GM18519 (cell line): ENCODE measurements around the gene RTN4.

Source experiments
- ATAC-seq: cut with Tn5 transposase; IDR thresholded peaks from one replicate; pipeline ENCODE4 v1.9.1; 2021; ENCODE audit warnings: mild to moderate bottlenecking, moderate library complexity; ENCODE audit not compliant: unreplicated experiment, low FRiP score

Gene RTN4

DNA sequence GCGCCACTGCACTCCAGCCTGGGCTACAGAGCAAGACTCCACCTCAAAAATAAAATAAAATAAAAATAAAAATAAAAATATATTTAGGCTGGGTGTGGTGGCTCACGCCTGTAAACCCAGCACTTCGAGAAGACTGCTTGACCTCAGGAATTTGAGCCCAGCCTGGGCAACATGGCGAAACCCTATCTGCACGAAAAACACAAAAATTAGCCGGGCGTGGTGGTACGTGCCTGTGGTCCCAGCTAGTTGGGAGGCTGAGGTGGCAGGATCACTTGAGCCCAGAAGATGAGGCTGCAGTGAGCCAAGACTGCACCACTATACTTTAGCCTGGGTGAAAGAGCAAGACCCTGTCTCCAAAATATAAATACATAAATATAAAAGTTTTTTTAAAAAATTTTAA, 6.4 kb downstream of the RTN4 start:
- no peak for ATAC-seq

DNA sequence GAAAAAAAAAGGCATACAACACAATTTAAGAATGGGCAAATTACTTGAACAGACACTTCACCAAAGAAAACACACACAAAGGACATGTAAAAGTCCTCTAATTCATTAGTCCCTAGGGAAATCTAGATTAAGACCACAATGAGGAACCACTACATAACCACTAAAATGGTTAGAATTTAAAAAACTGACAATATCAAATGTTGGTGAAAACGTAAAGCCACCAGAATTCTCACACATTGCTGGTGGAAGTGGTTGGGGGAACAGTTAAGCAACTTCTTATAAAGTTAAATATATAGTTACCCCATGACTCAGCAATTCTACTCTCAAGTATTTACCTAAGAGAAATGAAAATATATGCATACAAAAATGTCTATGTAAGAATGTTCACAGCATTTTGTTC, 11.8 kb downstream of the RTN4 start:
- no peak for ATAC-seq

DNA sequence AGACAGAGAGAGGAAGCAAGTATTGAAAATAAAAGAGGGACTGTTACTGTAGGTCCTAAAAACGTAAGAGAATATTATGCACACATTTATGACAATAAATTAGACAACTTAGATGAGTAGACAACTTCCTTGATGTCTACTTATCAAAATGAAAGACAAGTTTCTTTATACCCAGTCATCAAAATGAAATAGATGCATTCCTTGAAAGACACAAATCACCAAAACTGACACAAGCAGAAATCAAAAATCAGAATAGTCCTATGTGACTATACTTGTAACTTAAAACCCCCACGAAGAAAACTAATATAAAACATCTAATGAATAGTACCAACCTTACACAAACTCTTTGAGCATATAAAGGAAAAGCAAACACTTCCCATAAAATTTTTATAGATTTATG, 14.5 kb downstream of the RTN4 start:
- no peak for ATAC-seq

DNA sequence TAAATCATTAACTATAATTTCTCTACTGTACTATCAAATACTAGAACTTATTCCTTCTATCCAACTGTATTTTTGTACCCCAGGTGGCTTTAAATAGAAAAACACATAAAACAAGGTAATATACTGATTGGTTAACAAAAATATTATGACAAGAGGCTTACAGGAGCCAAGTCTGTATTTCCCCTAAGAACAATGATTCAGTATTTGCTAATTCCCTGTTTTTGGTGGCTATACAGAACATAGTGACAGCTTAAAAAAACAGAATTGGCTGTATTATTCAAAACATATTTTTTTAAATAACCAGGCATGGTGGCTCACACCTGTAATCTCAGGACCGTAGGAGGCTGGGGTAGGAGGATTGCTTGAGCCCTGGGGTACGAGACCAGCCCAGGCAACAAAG, 16.3 kb downstream of the RTN4 start:
- ATAC-seq, result no peak

DNA sequence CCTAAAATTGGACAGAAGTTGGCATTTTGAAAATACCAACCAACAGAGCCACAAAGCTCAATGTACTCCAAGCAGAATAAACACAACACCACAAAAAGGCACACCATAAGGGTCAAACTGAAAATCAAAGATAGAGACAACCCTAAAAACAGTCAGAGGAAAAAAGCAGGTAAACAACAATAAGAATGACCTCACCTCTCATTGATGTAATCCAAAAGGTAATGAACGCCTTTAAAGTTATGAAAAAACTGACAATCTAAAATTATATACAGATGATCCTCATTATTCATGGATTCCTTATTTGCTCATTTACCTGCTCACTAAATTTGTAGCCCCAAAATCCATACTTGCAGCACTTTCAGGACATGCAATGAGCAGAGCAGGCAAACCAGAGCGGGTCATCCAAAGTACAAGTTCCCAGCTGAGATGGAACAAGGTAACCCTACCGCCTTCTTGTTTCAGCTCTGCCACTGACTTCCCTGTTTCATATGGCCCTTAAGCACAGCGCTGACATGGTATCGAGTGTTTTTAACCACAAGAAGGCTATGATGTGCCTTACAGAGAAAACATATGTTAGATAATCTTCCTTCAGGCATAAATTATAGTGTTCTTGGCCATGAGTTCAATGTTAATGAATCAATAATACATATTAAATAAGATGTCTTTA, 17.0 kb downstream of the RTN4 start:
- ATAC-seq, result peak; percentile 67

DNA sequence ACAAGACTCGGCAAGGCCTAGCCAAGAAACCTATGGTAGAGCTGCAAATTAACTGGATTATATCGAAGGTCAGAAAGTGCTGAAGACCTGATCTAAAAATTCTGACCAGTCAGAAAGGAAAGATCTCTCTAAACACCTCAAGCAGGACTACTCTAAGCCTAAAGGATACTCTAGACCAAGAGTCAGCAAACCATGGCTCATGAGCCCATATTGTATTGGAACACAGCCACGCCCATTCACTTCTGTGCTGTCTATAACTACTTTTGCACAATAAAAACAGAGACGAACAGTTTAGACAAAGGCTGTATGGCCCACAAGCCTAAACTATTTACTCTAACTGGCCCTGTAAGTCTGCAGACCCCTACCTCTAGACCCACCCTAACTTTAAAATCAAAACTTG, 18.7 kb downstream of the RTN4 start:
- no peak for ATAC-seq

DNA sequence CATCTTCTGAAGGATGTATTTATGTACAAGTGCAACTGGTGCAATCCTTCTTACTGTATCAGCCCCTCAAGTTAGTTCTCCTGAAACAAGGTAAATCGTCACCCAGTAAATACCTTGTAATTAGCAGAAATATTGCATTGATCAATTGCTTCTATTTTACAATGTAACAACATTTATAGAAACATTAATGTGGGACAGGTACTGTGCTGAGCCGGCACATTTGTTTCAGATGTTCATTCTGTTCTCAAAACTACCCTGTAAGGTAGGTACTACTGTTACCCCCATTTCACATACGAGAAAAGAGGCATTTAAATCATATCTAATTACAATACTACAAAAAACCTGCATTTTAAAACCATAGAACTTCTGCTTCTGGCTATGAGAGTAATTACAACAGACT, 19.5 kb downstream of the RTN4 start:
- ATAC-seq, result no peak

DNA sequence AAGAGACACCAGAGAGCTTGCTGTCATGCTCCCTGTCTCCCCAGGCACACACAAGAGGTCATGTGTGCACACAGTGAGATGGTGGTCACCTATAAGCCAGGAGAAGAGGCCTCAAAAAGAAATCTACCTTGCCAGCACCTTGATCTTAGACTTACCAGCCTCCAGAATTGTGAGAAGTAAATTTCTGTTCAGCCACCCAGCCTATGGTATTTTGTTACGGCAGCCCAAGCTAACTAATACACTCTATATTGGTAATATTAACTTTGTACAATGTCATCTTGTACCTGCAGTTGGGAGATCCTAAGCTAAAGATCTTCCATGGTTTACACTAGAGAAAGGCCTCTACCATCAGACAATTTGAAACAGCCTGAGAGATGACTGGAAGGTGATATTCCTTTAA, 21.2 kb downstream of the RTN4 start:
- no peak for ATAC-seq

DNA sequence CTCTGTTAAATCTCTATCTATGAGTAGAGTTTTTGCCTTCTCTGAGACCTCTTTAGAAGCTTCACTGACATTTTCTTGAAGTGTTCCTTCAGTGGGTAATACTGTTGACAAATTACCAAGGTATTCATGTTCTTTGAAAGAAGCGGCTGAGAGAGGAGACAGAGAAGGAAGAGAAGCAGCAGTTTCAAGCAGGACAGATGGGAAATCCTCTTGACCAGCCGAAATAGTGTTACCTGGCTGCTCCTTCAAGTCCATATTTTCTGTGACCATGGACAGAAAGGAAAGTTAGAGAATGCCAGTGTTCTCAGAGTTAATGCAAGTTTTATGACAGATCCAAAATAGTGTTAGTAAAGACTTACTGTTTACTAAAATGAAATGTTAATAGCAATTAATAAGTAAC, 23.0 kb downstream of the RTN4 start:
- ATAC-seq, result no peak

DNA sequence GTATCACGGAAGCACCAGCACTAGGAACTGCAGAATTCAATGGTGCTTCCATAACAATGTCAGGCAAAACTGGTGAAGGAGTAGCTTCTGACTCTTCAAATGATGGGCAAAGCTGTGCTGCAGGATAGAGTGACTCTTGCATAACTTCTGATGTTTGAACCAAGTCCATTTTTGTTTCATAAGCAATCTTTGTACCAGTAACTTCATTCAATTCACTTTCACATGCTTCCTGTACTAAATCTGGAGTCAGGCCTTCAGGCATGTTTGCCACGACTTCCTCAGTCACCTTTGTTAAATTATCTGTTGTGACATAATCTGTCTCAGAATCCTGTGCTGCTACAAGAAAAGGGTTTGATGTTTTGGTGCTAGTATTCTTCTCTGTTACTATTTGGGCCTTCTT, 24.0 kb downstream of the RTN4 start:
- ATAC-seq, result no peak

DNA sequence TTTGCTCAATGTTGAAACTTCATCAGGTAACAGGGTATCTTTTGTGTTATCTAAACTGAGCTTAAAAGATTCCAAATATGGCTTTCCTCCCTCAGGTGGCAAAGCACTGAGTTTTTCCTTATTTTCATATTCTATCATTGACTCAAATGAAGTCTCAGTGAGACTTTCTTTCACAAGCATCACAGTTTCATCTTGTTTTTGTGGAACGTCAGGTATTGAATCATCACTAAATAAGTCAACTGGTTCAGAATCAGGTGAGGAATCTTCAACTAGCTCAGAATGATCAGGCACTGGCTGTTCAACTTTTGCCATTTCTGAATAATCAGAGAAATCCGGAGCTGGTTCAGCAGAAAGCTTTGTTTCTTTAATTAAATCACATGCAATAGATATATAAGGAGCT, 24.6 kb downstream of the RTN4 start:
- no peak for ATAC-seq

DNA sequence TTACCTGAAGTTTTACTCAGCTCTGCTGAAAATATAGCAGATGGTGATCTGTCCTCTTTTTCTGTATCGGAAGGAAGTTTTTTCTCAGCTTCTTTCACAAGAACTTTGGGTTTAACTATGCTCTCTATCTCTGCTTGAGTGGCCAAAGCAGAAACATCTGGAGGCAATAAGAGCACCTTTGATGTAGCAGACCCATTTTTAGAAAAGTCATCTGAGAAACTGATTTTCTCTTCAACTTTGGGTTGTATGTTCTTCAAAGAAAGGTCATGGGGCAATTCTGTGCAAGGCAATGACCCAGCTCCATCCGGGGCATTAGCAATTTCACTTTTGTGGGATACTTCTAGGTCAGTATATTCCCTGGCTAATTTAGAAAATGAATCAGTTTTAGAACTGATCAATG, 25.2 kb downstream of the RTN4 start:
- no peak for ATAC-seq

DNA sequence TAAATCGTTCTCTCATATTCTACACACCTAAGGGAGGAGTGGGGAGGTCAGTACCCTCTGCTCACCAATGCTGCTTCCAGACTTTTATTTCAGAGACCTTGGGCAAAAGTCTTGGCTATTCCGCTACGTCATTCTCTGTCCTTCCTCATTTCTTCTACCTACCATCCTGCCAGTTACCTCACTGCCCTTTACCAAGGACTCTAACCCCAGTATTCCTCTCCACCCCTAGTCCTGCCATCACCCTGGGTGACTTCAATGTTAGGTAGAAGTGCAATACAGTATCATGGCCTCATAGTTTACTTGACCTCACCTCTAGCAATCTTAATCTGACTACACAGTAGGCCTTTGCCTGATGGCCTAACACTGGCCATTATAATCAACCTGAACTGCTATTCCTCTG, 27.8 kb downstream of the RTN4 start:
- ATAC-seq, result no peak

DNA sequence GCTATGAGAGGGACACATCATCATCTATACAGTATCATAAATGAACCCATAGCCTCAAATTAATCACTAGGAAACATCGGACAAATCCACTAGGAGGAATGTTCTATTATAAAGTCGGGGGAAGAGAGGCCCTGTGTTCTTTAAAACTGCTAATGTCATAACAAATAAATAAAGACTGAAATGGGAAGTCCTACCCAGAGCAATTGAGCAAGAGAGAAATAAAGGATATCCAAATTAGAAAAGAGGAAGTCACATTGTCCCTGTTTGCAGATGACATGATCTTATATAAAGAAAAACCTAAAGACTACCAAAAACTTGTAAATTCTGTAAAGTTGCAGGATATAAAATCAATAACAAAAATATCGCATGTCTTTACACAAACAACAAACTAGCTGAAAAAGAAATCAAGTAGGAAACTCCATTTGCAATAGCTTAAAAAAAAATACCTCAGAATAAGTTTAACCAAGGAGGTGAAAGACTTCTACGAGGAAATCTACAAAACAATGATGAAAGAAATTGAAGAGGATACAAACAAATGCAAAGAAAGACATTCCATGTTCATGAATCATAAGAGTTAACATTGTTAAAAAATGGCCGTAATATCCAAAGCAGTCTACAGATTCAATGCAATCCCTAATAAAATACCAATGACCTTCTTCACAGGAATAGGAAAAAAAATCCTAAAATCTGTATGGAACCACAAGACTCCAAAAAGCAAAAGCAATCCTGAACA, 30.6 kb downstream of the RTN4 start:
- no peak for ATAC-seq

DNA sequence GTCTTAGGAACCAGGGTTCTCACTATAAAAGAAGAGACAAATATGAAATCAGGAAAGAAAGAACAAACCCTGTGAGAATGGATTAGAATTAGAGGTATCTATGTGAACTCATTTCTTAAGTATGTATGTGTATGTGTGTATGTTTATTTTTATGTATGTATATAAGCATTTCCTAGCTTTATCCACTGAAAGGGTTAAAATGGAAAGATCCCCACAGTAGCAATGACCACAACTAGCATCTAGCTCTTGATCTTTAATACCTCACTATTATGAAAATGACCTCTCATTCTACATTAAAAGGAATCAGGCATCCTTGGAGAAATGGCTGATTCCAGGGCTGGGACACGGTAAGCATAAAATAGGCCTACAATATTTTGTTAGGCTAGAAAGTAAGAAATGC, 31.6 kb downstream of the RTN4 start:
- ATAC-seq, result no peak

DNA sequence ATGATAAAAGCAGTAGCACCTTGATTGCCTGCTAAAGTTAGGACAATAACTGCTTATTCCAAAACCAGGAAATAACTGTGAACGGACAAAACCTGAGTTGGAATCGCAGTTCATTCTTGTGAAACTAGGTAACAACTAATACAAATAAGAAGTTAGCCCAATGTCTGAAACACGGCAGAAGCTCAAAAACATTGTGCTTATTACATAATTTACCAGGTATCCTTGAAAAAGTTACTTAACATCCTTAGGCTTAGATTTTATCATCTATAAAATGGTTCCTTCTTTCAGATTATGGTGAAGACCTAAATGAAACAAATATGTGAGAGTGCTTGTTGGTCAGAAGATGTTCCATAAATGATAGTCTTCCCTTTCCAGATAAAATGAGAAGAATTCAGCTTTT, 32.4 kb downstream of the RTN4 start:
- no peak for ATAC-seq

DNA sequence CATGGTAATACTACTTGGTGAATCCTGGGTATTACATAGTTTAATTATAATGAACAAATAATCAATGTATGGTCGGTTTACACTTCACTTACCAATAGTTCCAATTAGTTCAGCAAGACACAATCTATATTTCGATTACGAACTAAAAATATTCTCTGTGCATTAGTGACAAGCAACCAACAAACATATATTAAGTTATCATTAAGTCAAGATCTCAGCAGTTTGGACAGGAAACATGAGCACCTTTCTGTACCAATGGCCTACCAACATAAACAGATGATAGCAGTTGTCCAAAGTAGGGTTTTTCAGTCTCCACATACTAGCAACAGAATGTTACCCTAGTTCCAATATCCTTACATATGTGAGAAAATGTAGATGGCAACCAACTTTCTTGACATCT, 32.8 kb downstream of the RTN4 start:
- ATAC-seq, result no peak

DNA sequence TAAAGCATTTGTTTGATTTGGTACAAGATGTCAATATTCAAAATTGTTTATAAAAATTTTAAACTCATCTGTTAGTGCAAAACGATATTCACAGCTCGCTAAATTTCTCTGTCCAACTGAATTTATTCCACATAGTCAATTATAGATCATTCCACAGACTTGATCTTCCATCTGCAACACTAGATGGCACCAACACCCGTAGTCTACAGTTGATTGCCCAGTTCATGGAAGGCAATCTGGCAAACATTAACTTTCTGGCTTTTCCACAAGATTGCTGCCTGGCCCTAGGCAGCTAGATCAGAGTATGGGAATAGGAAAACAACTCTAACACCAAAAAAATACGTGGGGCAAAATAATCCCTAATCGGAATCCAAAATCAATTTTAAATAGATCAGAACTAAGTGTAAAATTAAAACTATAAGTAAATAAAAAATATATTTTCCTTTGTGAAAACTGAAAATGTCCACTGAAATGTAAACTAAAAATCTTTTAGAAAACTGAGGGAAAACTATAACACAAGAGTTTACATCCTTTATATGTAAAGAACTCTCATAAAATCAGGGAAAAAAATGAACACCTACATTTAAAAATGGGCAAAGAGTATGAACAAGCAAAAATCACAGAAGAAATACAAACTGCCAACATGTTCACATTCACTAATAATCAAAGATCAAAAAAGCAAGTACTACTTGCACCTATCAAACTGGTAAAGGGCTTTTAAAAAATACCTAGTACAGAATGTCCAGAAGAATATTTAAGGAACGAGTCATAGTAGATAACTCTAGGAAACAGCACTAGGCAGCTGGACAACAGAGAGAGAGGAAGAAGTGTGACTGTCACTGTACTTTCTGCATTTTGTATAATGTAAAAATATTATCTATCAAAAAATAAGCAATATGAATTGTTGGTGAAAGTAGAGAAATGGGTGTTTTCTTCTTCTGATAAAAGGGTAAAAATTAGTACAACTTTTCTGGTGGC, 35.0 kb downstream of the RTN4 start:
- ATAC-seq, result no peak

DNA sequence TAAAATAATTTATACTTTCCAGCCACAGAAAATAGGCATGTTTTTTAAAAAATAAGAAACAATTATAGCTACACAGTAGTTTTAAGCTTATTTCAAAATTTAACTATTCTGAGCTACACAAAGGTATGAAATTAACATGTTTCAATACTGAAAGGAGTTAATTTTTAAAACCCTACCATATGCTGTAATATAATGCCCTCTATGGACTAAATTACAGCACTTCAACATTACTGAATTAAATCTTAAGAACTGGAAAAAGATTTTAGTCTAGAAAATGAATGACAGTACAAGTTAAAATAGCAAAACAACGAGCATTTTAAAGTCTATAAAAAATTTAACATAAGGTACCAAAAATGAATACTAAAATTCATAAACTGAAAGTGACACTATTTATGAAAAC, 36.3 kb downstream of the RTN4 start:
- no peak for ATAC-seq

DNA sequence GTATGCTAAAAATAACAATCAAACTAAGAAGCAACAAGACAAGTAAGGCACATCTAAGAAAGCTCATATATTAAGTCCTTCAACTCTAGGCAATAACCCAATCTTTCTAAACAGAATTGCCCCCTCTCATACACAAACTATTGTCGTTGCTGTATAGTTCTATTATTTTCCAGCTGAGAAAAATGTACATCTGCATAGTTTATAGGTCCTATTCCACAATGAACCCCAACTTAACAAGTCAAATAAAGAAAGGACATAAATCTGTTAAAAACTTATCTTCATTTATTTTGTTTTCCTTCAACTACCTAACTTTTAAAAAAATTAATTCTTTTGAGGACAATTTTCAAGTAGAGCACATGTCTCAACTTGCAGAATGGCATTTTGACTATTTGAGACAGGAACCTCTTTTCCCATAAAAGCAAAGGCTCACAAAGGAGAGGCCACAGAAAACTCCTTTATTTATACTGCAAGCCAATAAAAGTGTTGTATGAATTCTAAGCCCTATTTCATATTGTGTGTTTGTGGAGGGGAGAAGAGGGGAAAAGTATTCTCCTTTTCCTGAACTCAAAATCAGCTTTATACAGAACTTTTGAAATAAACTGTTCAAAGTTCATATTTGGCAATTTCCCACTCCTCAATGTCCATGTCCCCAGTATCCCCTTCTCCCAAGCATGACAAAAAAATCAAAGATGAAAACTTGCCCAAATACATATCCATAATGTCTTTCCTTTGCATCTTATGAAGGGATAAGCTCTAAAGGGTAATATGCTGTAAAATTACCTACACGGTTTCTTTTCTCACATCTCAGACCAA, 37.4 kb downstream of the RTN4 start:
- ATAC-seq, result no peak
